Motor neuron (in vitro differentiated cells): ENCODE results near the gene PRKRA. TPM values are rescaled to one million over a fixed set of nuclear protein-coding genes. Genes with fewer than 3 reads are reported as not detected.
A peak's percentile ranks its signal among the peaks of the same experiment; 100 is the strongest.
"Not testable (repeated sequence)": the region's sequence is repeated elsewhere in the genome, so short reads cannot be mapped to it uniquely, and the experiment has no call there.

Source experiments
- ATAC-seq, 8 experiments: fragments of 200-7000 bp; cut with Tn5 transposase; replicated peaks in 6 of 8; 2 replicates each; pipeline ENCODE4 v1.8.0; 2021; ENCODE audit warnings: mild to moderate bottlenecking in 8 of 8, moderate library complexity in 8 of 8
- H3K27ac ChIP-seq, 2 donors: fragments of 250-450 bp; sonication (Bioruptor Pico); 2 replicates each; pipeline ENCODE4 v1.9.0; 2021; ENCODE audit warnings: antibody characterized with exemption in 2 of 2, mild to moderate bottlenecking in 2 of 2, moderate library complexity in 1 of 2
- H3K4me1 ChIP-seq, 2 donors: fragments of 250-450 bp; sonication (Bioruptor Pico); replicated peaks in 1 of 2; 2 replicates each; pipeline ENCODE4 v1.6.1; 2021; ENCODE audit warnings: antibody characterized with exemption in 2 of 2, mild to moderate bottlenecking in 2 of 2, moderate library complexity in 1 of 2
- H3K4me3 ChIP-seq, 5 donors: fragments of 250-450 bp; sonication (Bioruptor Pico); 2 replicates each; pipeline ENCODE4 v1.9.0; 2021; ENCODE audit warnings: antibody characterized with exemption in 5 of 5, mild to moderate bottlenecking in 5 of 5, moderate library complexity in 4 of 5
- WGBS, 10 experiments: fragments of 450-650 bp; shearing (Covaris generic); methylation state at CpG; one replicate each; pipeline ENCODE4 v1.0.0; 2022; 5-methylcytosine and 5-hydroxymethylcytosine counted together
- in situ Hi-C, 9 experiments: fragments of 400-800 bp; cut with MboI; loops; one replicate each; pipeline ENCODE4 v1.15.0; 2021; ENCODE audit warnings: low sequenced_read_pairs in 9 of 9, low pct_unique_long_range_greater_than_20kb in 2 of 9; ENCODE audit not compliant: unreplicated experiment in 9 of 9
- total RNA-seq, 8 experiments: library from RNA; unstranded; fragments of 300-600 nt; gene quantifications; 2 replicates each; pipeline versions ENCODE4 v1.2.3 to v1.2.4, GENCODE V29; 2022

PRKRA gene
- total RNA-seq, 8 experiments from 2014 or later: 28.6 to 74.0 (median 63.6) TPM

DNA sequence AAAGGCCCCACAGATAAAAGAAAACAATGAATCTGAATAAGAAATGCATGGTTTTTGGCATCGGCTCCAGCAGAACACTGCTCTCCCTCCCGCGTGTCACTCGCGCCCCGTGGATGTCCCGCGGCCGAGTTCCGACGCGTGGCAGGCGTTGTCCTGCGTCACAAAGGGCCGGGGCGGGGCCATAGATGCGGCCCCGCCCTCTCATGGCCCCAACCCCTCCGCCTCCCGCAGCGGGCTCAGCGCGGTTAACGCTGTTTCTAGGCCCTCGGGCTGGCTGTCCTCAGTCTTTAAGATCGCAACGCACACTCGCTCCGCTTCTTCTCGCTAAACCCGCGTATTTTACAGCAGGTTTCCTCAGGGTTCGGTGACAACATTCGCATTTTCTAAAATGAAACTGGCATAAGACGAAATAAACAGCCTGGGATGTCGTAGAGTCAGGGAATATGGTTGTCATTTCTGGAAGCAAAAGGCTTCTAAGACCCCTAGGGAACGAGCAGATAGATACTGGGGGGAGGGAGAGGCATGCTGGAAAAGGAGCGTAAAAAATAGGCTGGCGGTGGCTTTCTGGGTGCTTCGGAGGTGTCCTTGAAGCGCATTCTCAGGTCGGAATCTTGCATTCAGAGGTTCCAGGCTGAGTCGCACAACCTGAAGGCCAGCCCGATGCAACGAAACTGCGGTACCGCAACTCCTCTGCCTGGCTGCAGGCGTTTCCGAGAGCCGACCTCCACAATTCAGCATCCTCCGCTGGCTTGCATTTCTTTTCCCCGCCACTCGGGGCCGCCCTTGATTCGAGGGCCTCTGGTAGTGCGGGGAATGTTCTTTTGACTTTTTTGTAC lies 27.7 kb upstream of the PRKRA start, which contains the start of gene FKBP7:
FKBP7 (minus strand) TSS at position 162 of the 836 bp plus-strand sequence; CDS start at position 61, 101 bp downstream.
- Histone ChIP-seq H3K4me3 (peak within 1 kb of the TSS; percentile 40 to 71 (median 53)), H3K27ac (peak within 1 kb of the TSS; percentile 81 to 88), H3K4me1 (peaks cover 6 to 21% of the 10 kb centered on the region in 2 donors)
- peak; percentile 47 to 80 (median 69) for ATAC-seq
- 0 to 48% (median 5%) methylated on average over 1 to 29 of the region's 56 CpGs for WGBS, 10 experiments
- in situ Hi-C loops: no loop called here

DNA sequence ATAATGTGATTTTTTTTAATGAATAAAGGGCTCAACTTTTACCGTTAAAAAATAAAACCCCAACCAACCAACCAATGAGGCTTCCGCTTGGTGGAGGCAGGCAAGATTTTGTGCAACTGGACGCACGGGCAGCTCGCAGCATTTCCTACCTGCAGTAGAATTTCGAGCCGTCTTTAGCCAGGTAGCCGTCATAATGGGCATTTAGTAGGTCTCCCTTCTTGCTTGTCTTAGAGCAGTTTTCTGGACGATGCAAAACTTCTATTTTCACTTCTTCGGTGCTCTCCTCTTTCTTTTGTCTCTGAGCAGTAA lies 27.1 kb upstream of the PRKRA start:
- 0 to 5% (median 0%) methylated on average over 1 to 10 of the region's 10 CpGs for WGBS, 10 experiments
- Histone ChIP-seq H3K4me1 (peaks cover 6 to 21% of the 10 kb centered on the region in 2 donors), H3K27ac (peak overlapping the region; percentile 81 to 88), H3K4me3 (peak overlapping the region; percentile 40 to 71 (median 53))
- ATAC-seq: peak in 1 of 8 experiments; percentile 1
- in situ Hi-C loops: no loop called here

DNA sequence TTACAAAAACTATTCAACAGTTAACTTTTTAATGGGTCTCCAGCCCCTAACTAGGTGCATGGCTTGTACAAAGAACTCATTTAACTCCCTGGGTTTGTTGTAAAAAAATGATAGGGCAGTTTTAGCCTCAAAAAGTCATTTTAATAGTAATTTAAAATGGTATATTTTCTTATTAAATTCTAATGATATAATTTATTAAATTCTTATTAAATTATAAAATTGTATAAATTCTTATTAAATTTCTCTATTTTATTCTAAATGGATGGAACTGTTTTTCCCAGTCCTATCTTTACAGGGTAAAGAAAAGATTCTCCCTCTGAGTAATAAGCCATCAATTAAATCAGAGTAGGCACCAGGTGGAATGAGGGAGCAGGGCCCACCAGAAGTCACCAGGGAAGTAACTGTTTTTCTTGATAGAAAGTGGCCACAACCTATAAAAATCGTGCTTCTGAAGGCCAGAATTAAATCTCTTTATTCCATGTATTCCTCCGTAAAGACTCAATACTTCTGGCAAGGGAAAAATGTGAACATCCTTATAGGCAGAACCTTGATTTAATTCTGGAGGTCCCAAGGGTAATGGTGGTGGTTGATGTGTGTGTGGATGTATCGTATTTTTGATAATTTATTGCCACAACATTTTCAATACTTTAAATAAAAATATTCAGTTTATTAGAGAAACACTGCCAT lies 26.6 kb upstream of the PRKRA start:
- WGBS, 10 experiments: 0 to 12% (median 0%) methylated on average over 1 to 3 of the region's 3 CpGs; no CpG with 5 or more reads in 1 of the 10 experiments
- Histone ChIP-seq H3K4me3 (peak overlapping the region; percentile 40 to 71 (median 53)), H3K27ac (no peak overlapping the region), H3K4me1 (peaks cover 6 to 18% of the 10 kb centered on the region in 2 donors)
- in situ Hi-C loops: no loop called here
- no peak for ATAC-seq

DNA sequence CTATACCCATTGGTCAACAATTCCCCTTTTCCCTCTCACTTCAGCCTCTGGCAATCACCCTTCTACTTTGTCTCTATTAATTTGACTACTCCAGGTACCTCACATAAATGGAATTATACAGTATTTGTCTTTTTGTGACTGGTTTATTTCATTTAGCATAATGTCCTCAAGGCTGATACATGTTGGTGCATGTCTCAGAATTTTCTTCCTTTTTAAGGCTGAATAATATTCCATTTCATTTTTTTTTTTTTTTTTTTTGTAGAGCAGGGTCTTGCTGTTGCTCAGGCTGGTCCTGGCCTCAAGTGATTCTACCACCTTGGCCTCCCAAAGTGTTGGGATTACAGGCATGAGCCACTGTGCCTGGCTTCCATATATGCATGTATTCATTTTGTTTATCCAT lies 25.5 kb upstream of the PRKRA start:
- Histone ChIP-seq H3K4me3 (peak overlapping the region in 1 of 5 donors; percentile 40), H3K4me1 (peaks cover 3 to 8% of the 10 kb centered on the region in 2 donors), H3K27ac (no peak overlapping the region)
- in situ Hi-C loops: no loop called here
- ATAC-seq: no peak

DNA sequence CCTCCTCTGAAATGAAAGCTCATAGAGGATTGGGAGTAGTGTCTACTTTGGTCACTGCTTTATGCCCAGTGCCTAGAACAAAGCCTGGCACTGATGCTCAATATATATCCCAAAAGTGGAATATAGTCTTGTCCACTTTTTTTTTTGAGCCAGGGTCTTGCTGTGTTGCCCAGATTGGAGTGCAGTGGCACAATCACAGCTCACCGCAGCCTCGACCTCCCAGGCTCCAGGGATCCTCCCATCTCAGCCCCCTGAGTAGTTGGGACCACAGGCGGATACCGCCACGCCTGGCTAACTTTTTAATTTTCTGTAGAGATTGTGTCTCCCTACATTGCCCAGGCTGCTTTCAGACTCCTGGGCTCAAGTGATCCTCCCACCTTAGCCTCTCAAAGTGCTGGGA lies 23.6 kb upstream of the PRKRA start:
- no peak for ATAC-seq
- 90 to 100% (median 94%) methylated on average over 2 to 3 of the region's 5 CpGs; no CpG with 5 or more reads in 5 of the 10 experiments for WGBS, 10 experiments
- in situ Hi-C loops: no loop called here
- H3K4me1 ChIP-seq: peaks cover 0 to 5% of the 10 kb centered on the region in 2 donors
- no peak overlapping the region for H3K27ac ChIP-seq
- no peak overlapping the region for H3K4me3 ChIP-seq

DNA sequence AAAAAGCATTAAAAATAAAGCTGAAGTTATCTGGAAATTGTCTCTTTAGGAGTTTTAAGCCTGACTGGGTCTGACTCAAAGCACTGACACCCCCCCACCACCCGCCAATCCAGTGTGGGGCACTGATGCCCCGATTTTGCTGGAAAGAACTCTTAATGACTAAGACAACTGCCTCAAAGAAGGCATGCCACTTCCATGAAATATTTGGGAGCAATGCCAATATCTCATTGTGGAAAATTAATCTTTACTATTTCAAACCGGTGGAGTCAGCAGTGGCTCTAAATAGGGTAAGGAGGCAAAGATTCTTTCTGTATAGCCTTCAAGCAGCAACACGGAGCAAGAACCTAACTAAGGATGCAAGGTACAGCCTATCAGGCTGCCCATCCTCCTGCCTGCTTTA lies 23.0 kb upstream of the PRKRA start:
- in situ Hi-C loops: no loop called here
- H3K27ac ChIP-seq: no peak overlapping the region

DNA sequence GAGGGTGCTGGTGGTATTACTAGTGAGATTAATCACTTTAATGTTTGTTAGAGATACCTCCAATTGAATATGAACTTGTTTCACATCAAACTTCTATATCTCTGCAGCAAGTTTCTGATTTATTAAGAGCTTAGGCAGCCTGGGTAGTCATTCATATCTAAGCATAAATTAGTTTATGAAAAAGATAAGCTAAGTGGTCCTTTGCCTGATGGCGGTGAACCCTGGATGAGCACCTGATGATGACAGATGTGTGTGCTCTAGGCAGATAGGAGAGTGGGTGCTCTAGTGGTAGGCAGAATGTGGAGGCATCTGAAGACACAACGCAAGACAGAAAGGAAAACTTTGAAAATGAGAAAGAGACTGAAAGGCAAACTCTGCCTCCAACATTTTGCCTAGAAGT lies 22.4 kb upstream of the PRKRA start:
- no peak for ATAC-seq
- peaks cover 0 to 5% of the 10 kb centered on the region in 2 donors for H3K4me1 ChIP-seq
- in situ Hi-C loops: no loop called here
- WGBS, 10 experiments: 80 to 100% (median 100%) methylated on average over 1 to 2 of the region's 2 CpGs; no CpG with 5 or more reads in 4 of the 10 experiments
- no peak overlapping the region for H3K4me3 ChIP-seq
- H3K27ac ChIP-seq: no peak overlapping the region

More for the DNA sequence above, 23.0 kb upstream of the PRKRA start:
- 25 to 94% (median 72%) methylated on average over 2 to 4 of the region's 4 CpGs; no CpG with 5 or more reads in 2 of the 10 experiments for WGBS, 10 experiments
- H3K4me3 ChIP-seq: no peak overlapping the region
- no peak for ATAC-seq
- H3K4me1 ChIP-seq: peaks cover 0 to 5% of the 10 kb centered on the region in 2 donors

DNA sequence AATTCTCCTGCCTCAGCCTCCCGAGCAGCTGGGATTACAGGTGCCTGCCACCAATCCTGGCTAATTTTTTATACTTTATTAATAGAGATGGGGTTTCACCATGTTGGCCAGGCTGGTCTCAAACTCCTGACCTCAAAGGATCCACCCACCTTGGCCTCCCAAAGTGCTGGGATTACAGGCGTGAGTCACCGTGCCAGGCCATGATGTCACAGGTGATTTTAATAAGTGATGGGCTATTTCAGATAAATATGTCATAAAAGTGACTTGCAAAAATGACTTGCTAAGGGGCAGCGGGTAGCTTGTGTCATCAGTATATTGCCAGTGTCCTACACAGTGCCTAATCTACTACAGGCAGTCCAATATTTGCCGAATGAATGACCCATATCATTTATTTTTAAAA lies 20.3 kb upstream of the PRKRA start:
- H3K27ac ChIP-seq, H3K4me3 ChIP-seq, in situ Hi-C loops, H3K4me1 ChIP-seq: not testable (repeated sequence)
- peak in 1 of 8 experiments; percentile 20 for ATAC-seq
- 80 to 100% (median 97%) methylated on average over 1 to 4 of the region's 5 CpGs; no CpG with 5 or more reads in 2 of the 10 experiments for WGBS, 10 experiments

DNA sequence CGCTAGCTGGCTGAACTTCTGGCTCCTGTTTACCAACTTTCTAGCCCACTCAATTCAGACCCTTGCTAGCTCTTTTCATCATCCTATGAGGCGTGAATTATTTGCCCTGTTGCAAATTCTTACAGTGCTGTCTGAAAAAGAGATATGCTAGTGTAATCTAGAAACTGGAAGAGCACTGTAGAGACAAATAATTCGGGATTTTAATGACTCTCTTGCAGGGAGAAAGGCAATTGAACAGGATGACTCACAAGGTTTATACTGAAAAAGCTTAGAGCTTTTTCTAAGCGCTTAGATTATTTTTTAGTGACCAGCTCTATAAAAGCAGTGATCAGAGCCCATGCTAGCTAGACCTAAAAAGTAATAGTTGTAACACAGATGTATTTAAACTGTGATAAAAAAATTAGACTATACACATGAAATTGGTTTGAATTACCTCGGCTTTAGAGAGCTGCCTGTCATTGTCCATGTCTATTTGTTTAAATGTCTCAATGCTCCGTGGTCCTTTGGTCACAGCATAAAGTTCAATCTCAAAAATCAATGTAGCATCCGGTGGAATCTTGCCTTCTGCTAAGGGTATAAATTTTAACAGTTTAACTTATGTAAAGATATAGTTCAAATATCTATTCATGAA lies 18.4 kb upstream of the PRKRA start:
- WGBS, 10 experiments: 81 to 100% (median 87%) methylated on average over 2 to 6 of the region's 7 CpGs
- in situ Hi-C loops: no loop called here
- no peak overlapping the region for H3K4me3 ChIP-seq
- no peak overlapping the region for H3K27ac ChIP-seq
- ATAC-seq: peak in 2 of 8 experiments; percentile 38 to 44
- H3K4me1 ChIP-seq: no peaks in the 10 kb centered on the region

DNA sequence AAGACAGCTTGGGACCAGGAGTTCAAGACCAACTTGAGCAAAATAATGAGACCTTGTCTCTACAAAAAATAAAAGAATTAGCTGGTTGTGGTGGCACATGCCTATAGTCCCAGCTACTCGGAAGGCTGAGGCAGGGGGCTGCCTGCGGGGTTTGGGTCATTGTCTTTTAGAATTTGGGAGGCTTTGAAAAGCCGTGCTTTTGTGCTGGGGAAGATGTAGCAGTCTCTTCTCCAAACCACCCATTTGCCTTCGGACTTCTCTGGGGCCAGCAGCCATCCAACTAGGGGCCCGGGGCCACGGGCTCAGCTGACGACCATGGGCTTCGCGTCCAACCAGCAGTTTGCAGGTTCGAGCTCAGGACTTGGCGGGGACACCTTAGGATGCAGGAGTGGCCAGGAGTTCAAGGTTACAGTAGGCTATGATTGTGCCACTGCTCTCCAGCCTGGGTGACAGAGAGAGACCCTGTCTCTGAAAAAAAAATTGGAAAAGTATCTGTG lies 6.5 kb upstream of the PRKRA start:
- no peak overlapping the region for H3K4me3 ChIP-seq
- 83 to 100% (median 92%) methylated on average over 1 to 11 of the region's 11 CpGs; no CpG with 5 or more reads in 4 of the 10 experiments for WGBS, 10 experiments
- H3K4me1 ChIP-seq: no peaks in the 10 kb centered on the region
- ATAC-seq: no peak
- in situ Hi-C loops: no loop called here
- H3K27ac ChIP-seq: no peak overlapping the region

DNA sequence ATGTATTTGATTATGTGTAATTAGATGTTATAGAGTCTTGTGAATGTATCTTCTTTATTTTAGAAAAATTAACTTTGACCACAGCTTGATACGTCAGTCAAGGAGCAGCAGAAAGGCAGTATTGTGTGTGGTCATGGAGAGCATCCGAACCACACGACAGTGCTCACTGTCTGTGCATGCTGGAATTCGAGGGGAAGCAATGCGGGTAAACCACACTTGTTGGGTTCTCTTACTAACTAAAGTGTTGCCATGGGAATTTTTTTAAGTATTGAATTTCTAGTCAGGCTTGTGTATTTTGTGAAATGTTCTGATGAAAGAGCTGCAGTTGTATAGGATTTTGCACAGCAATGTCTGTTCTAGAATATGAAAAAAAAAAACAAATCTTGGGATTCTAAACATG lies 5.0 kb upstream of the PRKRA start:
- in situ Hi-C loops: no loop called here
- peaks cover 7% of the 10 kb centered on the region in 2 donors for H3K4me1 ChIP-seq
- no peak overlapping the region for H3K27ac ChIP-seq
- H3K4me3 ChIP-seq: no peak overlapping the region
- ATAC-seq: no peak
- WGBS, 10 experiments: 72 to 93% (median 81%) methylated on average over 1 to 5 of the region's 5 CpGs; no CpG with 5 or more reads in 2 of the 10 experiments

DNA sequence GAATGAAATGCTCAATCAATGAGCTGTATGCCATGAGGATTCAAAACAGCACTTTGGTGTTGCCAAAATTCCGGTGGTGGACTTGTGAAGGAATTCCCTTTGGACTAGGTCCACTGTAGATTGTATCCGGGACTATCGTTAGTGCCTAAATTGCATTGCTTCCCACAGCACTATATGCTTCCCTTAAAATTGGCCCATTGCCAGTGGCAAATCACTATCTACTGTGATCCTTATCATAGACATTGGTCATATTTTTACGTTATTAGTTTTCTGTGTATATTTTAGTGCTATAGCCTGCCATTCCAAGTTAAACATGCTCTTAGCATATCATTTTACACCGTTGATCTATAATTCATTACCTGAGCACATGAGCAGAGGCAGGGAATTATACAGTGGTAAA lies 1.9 kb upstream of the PRKRA start:
- ATAC-seq: no peak
- WGBS, 10 experiments: 79 to 100% (median 95%) methylated on average over 1 to 5 of the region's 5 CpGs
- in situ Hi-C loops: no loop called here
- H3K4me3 ChIP-seq: no peak overlapping the region
- H3K27ac ChIP-seq: no peak overlapping the region
- H3K4me1 ChIP-seq: peaks cover 16 to 26% of the 10 kb centered on the region in 2 donors

DNA sequence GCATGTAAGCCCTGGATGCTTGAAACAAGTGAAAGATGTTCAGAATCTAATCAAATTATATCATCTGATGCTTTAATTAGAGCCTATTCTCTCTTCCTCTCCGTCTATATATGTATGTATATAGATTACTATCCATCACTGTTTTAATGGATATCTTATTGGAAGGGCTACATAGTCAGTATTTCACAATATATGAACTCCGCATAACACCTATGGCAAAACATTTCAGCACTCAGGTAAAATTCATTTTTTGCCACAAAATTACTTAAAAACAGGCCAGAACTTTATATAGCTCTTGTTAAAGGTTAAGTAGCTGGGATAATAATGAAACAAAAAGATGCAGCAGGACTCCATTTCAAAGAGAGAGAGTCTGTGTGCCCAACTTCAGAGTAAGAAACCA lies 1.4 kb upstream of the PRKRA start:
- in situ Hi-C loops: no loop called here
- H3K4me1 ChIP-seq: peaks cover 16 to 26% of the 10 kb centered on the region in 2 donors
- ATAC-seq: no peak
- no peak overlapping the region for H3K4me3 ChIP-seq
- 90 to 100% (median 100%) methylated on average over 1 to 2 of the region's 2 CpGs; no CpG with 5 or more reads in 1 of the 10 experiments for WGBS, 10 experiments
- H3K27ac ChIP-seq: peak overlapping the region in 1 of 2 donors; percentile 99
